ENCODE results near the gene FEN1. TPM values are rescaled to one million over a fixed set of nuclear protein-coding genes. Genes with fewer than 3 reads are reported as not detected.

FEN1 gene
- total and polyA plus RNA-seq, 2 of the 13 experiments (the other 11 are each of a cell fraction or from before 2014, with no cell fraction given): 12.4 to 102 TPM

DNA sequence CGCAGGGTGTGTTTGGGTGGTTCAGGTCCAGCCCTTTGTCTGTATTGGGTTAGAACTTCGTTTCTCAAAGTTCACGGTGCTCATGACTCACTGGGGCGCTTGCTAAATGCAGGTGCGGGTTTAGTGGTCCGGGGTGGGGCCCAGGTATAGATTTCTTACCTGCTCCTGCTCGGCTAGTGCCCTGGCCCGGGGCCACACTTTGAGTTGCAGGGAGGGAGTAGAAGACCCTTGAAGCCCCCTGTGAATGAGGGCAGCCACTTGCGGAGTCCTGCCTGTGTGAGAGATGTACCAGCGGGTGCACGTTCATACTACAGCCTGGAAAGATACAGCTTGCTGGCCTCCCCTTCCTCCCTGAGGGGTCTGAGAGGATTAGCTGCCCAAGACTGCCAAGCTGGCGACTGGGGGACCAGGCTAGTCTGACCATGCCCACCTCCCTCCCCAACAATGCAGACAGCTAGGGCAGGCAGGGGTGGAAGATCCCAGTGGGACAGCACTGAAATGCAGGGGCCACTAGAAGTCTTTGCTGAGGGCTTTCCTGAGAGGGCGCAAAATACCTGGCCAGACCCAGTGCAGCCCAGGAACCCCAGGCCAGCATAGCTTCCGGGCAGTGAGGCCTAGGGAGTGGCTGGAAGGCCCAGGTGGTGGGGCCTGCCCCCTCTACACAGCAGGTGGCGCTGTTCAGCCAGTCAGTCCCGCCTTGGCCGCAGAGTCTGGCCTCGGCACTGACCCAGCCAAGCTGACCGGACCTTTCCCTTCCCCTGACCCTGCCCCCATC, 45.3 kb upstream of the FEN1 start (continued):
- TF ChIP-seq, protein P1, sequence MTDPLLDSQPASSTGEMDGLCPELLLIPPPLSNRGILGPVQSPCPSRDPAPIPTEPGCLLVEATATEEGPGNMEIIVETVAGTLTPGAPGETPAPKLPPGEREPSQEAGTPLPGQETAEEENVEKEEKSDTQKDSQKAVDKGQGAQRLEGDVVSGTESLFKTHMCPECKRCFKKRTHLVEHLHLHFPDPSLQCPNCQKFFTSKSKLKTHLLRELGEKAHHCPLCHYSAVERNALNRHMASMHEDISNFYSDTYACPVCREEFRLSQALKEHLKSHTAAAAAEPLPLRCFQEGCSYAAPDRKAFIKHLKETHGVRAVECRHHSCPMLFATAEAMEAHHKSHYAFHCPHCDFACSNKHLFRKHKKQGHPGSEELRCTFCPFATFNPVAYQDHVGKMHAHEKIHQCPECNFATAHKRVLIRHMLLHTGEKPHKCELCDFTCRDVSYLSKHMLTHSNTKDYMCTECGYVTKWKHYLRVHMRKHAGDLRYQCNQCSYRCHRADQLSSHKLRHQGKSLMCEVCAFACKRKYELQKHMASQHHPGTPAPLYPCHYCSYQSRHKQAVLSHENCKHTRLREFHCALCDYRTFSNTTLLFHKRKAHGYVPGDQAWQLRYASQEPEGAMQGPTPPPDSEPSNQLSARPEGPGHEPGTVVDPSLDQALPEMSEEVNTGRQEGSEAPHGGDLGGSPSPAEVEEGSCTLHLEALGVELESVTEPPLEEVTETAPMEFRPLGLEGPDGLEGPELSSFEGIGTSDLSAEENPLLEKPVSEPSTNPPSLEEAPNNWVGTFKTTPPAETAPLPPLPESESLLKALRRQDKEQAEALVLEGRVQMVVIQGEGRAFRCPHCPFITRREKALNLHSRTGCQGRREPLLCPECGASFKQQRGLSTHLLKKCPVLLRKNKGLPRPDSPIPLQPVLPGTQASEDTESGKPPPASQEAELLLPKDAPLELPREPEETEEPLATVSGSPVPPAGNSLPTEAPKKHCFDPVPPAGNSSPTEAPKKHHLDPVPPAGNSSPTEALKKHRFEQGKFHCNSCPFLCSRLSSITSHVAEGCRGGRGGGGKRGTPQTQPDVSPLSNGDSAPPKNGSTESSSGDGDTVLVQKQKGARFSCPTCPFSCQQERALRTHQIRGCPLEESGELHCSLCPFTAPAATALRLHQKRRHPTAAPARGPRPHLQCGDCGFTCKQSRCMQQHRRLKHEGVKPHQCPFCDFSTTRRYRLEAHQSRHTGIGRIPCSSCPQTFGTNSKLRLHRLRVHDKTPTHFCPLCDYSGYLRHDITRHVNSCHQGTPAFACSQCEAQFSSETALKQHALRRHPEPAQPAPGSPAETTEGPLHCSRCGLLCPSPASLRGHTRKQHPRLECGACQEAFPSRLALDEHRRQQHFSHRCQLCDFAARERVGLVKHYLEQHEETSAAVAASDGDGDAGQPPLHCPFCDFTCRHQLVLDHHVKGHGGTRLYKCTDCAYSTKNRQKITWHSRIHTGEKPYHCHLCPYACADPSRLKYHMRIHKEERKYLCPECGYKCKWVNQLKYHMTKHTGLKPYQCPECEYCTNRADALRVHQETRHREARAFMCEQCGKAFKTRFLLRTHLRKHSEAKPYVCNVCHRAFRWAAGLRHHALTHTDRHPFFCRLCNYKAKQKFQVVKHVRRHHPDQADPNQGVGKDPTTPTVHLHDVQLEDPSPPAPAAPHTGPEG (CRISPR knock-in tag; IDR thresholded peaks at IDR 0.05): no peak
- TF ChIP-seq ZBTB34 (CRISPR knock-in tag; IDR thresholded peaks at IDR 0.05) (peak; percentile 62; the same call in 1 of the 2 replicates), ZNF337 (CRISPR knock-in tag; IDR thresholded peaks at IDR 0.05; ENCODE audit: borderline replicate concordance, low read depth) (no peak), BRD4 (CRISPR knock-in tag; IDR thresholded peaks at IDR 0.05) (no peak), ZNF34 (CRISPR knock-in tag; IDR thresholded peaks at IDR 0.05; ENCODE audit: borderline replicate concordance) (no peak), ZEB1 (IDR thresholded peaks at IDR 0.05; ENCODE audit: insufficient replicate concordance, low read depth) (peak; percentile 36), ZHX1 (CRISPR knock-in tag; IDR thresholded peaks at IDR 0.05; ENCODE audit: low read depth) (0 out of 2 replicates have a peak, but pooled peaks have one; percentile 42), ZFX (CRISPR knock-in tag; IDR thresholded peaks at IDR 0.05; ENCODE audit: low read depth) (peak; percentile 98), REPIN1 (CRISPR knock-in tag; IDR thresholded peaks at IDR 0.05; ENCODE audit: borderline replicate concordance, low read depth) (peak; percentile 51; the same call in 1 of the 2 replicates), TAF1 (CRISPR knock-in tag; IDR thresholded peaks at IDR 0.05) (no peak), PCBP1 (IDR thresholded peaks at IDR 0.05; ENCODE audit: borderline replicate concordance, low read depth, low read length) (peak; percentile 83; the same call in 1 of the 2 replicates), GATAD2A (CRISPR knock-in tag; IDR thresholded peaks at IDR 0.05) (peak; percentile 61; the same call in 1 of the 2 replicates), SUZ12 (IDR thresholded peaks at IDR 0.05; ENCODE audit: low read depth, low read length) (no peak), BHLHE40 (IDR thresholded peaks at IDR 0.05; ENCODE audit: low read length) (no peak), SOX13 (IDR thresholded peaks at IDR 0.05) (no peak), SOX13 (CRISPR knock-in tag; conservative IDR thresholded peaks at IDR 0.05 in 1 of 2, IDR thresholded peaks at IDR 0.05 in 1 of 2) (peak in 1 of 2 experiments; percentile 45; a peak in 1 of 4 replicates), RNF2 (conservative IDR thresholded peaks at IDR 0.05; ENCODE audit: low read depth) (no peak), NONO (IDR thresholded peaks at IDR 0.05) (no peak), NONO (CRISPR knock-in tag; conservative IDR thresholded peaks at IDR 0.05) (no peak), NFATC3 (CRISPR knock-in tag; IDR thresholded peaks at IDR 0.05) (no peak)
